Duodenal mucosa (tissue), 2 donors: Measurements from ENCODE around the gene PAPSS1.

ENCODE experiments used
- H3K27ac ChIP-seq: one replicate; pipeline ENCODE4 v1.7.0; 2013; ENCODE audit warnings: low read depth, low read length
- H3K27me3 ChIP-seq, 2 donors: one replicate each; pipeline ENCODE4 v1.7.0; 2013; ENCODE audit warnings: low read length in 2 of 2, control low read depth in 1 of 2; ENCODE audit not compliant: insufficient read depth in 2 of 2, control insufficient read depth in 1 of 2
- H3K36me3 ChIP-seq, 2 donors: one replicate each; pipeline ENCODE4 v1.7.0; 2013; ENCODE audit warnings: low read length in 2 of 2, control low read depth in 1 of 2; ENCODE audit not compliant: insufficient read depth in 2 of 2, control insufficient read depth in 1 of 2
- H3K4me1 ChIP-seq, 2 donors: one replicate each; pipeline ENCODE4 v1.7.0; 2013; ENCODE audit warnings: low read length in 2 of 2, control low read depth in 1 of 2; ENCODE audit not compliant: insufficient read depth in 2 of 2, control insufficient read depth in 1 of 2
- H3K4me3 ChIP-seq, 2 donors: one replicate each; pipeline ENCODE4 v1.7.0; 2013; ENCODE audit warnings: low read length in 2 of 2, low read depth in 1 of 2
- H3K9ac ChIP-seq, 2 donors: one replicate each; pipeline ENCODE4 v1.7.0; 2013; ENCODE audit warnings: low read length in 2 of 2, low read depth in 1 of 2
- H3K9me3 ChIP-seq, 2 donors: one replicate each; pipeline ENCODE4 v1.7.0; 2013; ENCODE audit warnings: low read length in 2 of 2, control low read depth in 1 of 2; ENCODE audit not compliant: control insufficient read depth in 1 of 2

PAPSS1 gene

DNA sequence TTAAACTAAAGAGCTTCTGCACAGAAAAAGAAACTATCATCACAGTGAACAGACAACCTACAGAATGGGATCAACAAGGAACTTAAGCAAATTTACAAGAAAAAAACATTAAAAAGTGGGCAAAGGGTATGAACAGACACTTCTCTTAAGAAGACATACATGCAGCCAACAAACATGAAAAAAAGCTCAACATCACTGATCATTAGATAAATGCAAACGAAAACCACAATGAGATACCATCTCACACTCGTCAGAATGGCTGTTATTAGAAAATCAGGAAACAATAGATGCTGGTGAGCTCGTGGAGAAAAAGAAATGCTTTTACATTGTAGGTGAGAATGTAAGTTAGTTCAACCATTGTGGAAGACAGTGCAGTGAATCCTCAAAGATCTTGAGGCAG is 27.8 kb downstream of the PAPSS1 start:
- Histone ChIP-seq H3K9ac (no peak overlapping the region), H3K9me3 (no peaks in the 10 kb centered on the region), H3K27me3 (no peaks in the 10 kb centered on the region), H3K4me3 (no peak overlapping the region), H3K27ac (no peak overlapping the region), H3K4me1 (no peaks in the 10 kb centered on the region), H3K36me3 (peaks cover 0 to 8% of the 10 kb centered on the region in 2 donors)

DNA sequence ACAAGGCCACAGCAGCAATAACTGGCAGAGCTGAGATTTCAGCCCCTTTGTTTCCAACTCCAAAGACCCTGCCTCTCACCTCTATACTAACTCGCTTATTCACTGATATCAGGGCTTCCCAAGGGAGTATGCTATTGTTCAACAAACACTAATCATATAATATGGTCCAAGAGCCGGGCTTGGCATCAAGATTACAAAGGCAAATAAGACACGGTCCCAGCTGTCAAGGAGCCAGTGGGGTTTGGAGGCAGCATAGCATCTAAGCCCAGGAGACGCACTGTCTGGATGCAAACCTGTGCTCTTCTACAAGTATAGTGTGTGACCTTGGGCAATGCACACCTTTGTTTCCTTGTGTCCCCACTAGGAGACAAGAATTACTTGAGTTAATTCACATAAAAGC is 28.7 kb downstream of the PAPSS1 start:
- no peak overlapping the region for H3K4me3 ChIP-seq
- no peaks in the 10 kb centered on the region for H3K27me3 ChIP-seq
- H3K9ac ChIP-seq: no peak overlapping the region
- no peak overlapping the region for H3K27ac ChIP-seq
- no peaks in the 10 kb centered on the region for H3K9me3 ChIP-seq
- H3K36me3 ChIP-seq: peaks cover 0 to 12% of the 10 kb centered on the region in 2 donors
- H3K4me1 ChIP-seq: no peaks in the 10 kb centered on the region

DNA sequence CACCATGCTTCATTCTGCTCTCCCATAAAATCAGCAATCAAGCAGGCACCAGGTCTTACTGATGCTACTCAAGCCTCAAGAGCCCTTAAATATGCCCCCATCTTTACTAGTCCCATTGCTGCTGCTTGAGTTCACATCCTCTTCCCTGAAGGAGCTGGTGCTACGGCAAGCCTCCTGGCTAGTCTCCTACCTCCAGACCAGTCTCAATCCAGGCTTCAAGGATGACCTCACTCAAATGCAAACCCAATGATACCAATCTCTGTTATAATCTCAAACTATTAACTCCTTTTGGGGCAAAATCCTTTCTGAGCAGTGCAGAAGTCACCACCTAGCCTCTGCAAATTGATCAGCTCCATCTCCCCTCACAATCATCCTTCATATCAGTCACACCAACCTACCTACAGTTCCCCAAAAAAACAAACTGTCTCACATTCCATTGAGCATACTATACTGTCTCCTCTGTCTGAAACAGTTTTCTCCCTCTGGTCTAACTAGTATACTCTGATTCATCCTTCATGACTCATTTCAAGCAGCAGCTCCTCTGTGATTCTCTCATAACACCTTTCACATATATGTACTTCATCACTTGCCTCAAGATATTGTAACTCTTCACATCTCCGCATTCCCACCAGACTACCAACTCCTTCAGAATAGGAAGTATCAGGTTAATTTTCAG is 30.0 kb downstream of the PAPSS1 start:
- Histone ChIP-seq H3K9ac (no peak overlapping the region), H3K36me3 (peaks cover 0 to 12% of the 10 kb centered on the region in 2 donors), H3K4me3 (no peak overlapping the region), H3K9me3 (no peaks in the 10 kb centered on the region), H3K4me1 (no peaks in the 10 kb centered on the region), H3K27me3 (no peaks in the 10 kb centered on the region), H3K27ac (no peak overlapping the region)

DNA sequence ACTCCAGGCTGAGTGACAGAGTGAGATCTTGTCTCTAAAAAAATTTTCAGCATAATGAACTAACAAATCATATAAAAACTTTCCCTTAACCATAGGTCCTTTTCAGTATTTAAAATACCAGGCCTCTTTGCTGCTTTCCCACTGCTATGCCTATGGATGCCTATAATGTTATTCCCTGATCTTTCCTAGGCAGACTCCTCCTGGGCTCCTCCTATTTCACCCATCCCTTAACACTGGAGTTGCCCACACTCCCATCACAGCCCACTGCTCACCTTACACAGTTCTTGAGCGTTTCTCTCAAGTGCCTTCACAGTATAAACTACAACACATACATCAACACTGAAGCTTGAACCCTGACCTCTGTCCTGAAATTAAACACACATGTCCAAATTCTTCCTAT is 31.6 kb downstream of the PAPSS1 start:
- peaks cover 0 to 9% of the 10 kb centered on the region in 2 donors for H3K36me3 ChIP-seq
- H3K9ac ChIP-seq: no peak overlapping the region
- no peak overlapping the region for H3K27ac ChIP-seq
- H3K4me1 ChIP-seq: no peaks in the 10 kb centered on the region
- no peaks in the 10 kb centered on the region for H3K27me3 ChIP-seq
- no peaks in the 10 kb centered on the region for H3K9me3 ChIP-seq
- H3K4me3 ChIP-seq: no peak overlapping the region

DNA sequence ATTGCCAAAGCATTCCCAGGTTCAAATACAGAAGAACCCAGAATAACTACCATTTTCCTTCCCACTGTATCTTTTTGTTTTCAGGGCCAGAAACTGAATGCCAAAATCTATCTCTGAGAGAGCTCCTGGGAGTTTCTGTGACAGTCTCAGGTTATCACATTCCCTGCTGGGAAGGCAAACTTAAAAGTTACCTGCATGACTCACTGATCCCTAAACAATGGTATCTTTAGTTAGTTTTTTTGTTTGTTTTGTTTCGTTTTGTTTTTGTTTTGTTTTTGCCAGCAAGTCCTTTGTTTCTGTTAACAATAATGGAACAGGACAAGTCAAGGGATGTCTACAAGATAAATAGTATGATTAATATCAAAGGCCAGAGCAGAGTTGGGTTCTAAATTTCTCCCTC is 34.3 kb downstream of the PAPSS1 start:
- H3K36me3 ChIP-seq: peaks cover 0 to 7% of the 10 kb centered on the region in 2 donors
- H3K9me3 ChIP-seq: no peaks in the 10 kb centered on the region
- no peak overlapping the region for H3K4me3 ChIP-seq
- no peak overlapping the region for H3K9ac ChIP-seq
- no peak overlapping the region for H3K27ac ChIP-seq
- H3K27me3 ChIP-seq: no peaks in the 10 kb centered on the region
- H3K4me1 ChIP-seq: no peaks in the 10 kb centered on the region

DNA sequence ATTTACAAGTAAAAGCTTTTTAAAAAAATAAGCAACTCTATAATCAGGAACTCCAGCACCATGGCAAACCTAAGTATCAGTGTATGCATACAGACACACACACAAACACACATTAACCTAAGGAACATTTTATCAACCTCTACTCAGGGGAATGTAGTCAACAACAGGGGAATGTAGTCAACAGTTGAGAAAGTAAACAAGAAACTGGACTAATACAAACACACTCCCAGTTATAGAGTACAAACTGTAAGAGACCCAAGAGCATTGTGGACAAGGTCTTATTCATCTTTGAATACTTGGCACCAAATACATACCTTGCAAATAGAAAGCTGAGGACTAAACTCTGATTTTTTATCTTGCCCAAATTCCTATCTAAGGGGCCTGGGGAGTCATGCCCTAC is 36.2 kb downstream of the PAPSS1 start:
- H3K4me3 ChIP-seq: no peak overlapping the region
- no peaks in the 10 kb centered on the region for H3K9me3 ChIP-seq
- peaks cover 0 to 12% of the 10 kb centered on the region in 2 donors for H3K36me3 ChIP-seq
- no peaks in the 10 kb centered on the region for H3K4me1 ChIP-seq
- H3K9ac ChIP-seq: no peak overlapping the region
- no peaks in the 10 kb centered on the region for H3K27me3 ChIP-seq
- no peak overlapping the region for H3K27ac ChIP-seq

DNA sequence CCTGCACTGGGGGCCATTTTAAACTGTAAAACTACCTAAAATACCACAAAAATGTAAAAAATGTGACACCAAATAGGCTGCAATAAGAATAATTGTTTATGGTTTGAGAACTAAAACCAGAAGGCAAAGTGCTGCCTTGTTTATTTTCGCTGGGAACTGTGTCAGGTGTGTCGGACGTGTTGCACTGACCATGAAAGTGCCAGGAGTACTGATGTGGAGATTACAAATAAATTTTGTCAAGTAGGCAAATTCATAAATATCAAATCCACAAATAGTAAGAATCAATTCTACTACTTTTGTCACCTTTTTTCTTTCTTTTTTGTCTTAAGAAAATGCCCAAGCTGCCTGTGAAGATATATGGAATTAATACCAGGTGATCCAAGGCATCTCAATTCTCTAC is 37.7 kb downstream of the PAPSS1 start:
- Histone ChIP-seq H3K4me3 (no peak overlapping the region), H3K9me3 (no peaks in the 10 kb centered on the region), H3K36me3 (peaks cover 0 to 15% of the 10 kb centered on the region in 2 donors), H3K27ac (no peak overlapping the region), H3K4me1 (no peaks in the 10 kb centered on the region), H3K27me3 (no peaks in the 10 kb centered on the region), H3K9ac (no peak overlapping the region)

DNA sequence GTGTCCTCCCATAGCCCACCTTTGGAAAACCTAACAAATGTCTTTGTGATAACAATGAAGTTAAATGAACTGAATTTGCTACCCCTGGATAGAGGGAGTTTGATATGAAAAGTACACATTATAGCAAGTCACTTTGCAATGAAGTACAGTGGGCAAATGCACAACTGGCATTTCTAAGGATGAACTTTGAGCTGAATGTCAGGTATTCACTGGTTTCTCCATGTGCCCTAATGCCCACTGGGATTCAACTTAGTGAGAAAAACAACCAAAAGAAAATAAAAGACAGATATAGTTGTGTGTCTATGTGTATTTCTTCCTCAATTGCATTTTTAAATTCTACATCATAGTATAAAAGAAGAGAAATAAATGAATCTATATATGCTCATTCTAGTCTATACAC is 51.0 kb downstream of the PAPSS1 start:
- no peaks in the 10 kb centered on the region for H3K36me3 ChIP-seq

DNA sequence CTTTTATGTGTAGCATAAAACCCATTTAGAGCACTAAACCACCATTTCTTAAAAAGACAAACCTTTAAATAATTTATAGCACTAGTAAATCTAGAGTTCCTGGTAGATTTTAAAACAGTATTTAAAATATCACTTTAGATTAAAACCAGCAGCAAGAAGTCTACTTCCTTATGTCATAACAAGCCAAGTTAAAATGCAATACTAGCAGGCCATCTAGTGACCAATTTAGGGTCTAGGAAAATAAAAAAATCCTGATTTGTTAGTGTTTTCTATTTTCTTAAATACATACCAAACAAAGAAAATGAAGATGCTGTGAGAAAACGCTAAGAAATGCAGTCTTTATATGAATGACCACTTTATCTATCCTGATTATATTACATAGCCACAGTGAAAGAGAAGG is 53.9 kb downstream of the PAPSS1 start:
- no peaks in the 10 kb centered on the region for H3K27me3 ChIP-seq
- no peaks in the 10 kb centered on the region for H3K9me3 ChIP-seq

More for the DNA sequence above, 51.0 kb downstream of the PAPSS1 start:
- H3K9me3 ChIP-seq: no peaks in the 10 kb centered on the region
- H3K4me3 ChIP-seq: no peak overlapping the region
- no peak overlapping the region for H3K27ac ChIP-seq
- no peak overlapping the region for H3K9ac ChIP-seq
- no peaks in the 10 kb centered on the region for H3K27me3 ChIP-seq
- no peaks in the 10 kb centered on the region for H3K4me1 ChIP-seq

DNA sequence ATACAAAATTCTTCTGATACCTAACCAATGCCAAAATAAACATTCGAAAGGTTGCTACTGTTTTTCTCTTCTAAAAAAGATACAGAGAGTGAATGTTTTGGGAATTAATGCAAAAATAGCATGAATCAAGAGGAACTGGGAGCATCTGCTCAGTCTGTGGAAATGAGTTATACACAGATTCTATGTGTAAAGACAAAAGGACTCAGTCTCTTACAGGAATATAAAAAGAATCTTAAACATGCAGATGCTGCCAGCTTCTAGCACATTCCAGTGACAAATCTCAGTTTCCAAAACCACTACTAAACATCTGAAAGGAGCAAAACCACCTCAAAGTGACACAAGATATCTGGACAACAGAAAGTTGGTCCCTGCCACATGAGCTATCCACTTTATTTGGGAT is 55.0 kb downstream of the PAPSS1 start:
- Histone ChIP-seq H3K27me3 (no peaks in the 10 kb centered on the region), H3K4me1 (no peaks in the 10 kb centered on the region), H3K4me3 (no peak overlapping the region), H3K27ac (no peak overlapping the region), H3K36me3 (no peaks in the 10 kb centered on the region), H3K9ac (no peak overlapping the region), H3K9me3 (no peaks in the 10 kb centered on the region)

More for the DNA sequence above, 53.9 kb downstream of the PAPSS1 start:
- Histone ChIP-seq H3K9ac (no peak overlapping the region), H3K4me1 (no peaks in the 10 kb centered on the region), H3K4me3 (no peak overlapping the region), H3K27ac (no peak overlapping the region), H3K36me3 (no peaks in the 10 kb centered on the region)
